Peyer's patch (tissue), 4 donors: Measurements from ENCODE around the gene ILKAP.

Experiments used
- CTCF ChIP-seq, 6 experiments: fragments of 450-650 bp in 4 of 6; fragments of 200-600 bp in 2 of 6; sonication (generic) in 1 of 6; IDR thresholded peaks; one replicate each; pipeline ENCODE4 v1.5.1; 2017 to 2019; ENCODE audit warnings: antibody characterized with exemption in 6 of 6, mild to moderate bottlenecking in 3 of 6, moderate library complexity in 1 of 6
- POLR2A ChIP-seq, 2 donors: fragments of 450-650 bp; IDR thresholded peaks; one replicate each; pipeline ENCODE4 v1.5.1; 2017; ENCODE audit warnings: antibody characterized with exemption in 2 of 2, mild to moderate bottlenecking in 2 of 2, moderate library complexity in 2 of 2

- TF ChIP-seq CTCF (IDR thresholded peaks at IDR 0.05) (no peak), POLR2A (IDR thresholded peaks at IDR 0.05) (no peak)
Observed at GRCh38 chr2:238238311-238238765, 34.8 kb upstream of the ILKAP start.
